Liver (tissue), 9 donors: ENCODE data around the gene HID1. TPM values are rescaled to one million over a fixed set of nuclear protein-coding genes. Genes with fewer than 3 reads are reported as not detected.
"Not testable (repeated sequence)": the region's sequence is repeated elsewhere in the genome, so short reads cannot be mapped to it uniquely, and the experiment has no call there.

ENCODE experiments used
- DNase-seq: peaks from one replicate; pipeline ENCODE4 v3.0.0-alpha.2; 2017; ENCODE audit warnings: low spot score
- H3K27ac ChIP-seq, 2 donors: one replicate each; pipeline ENCODE4 v1.7.0; 2013; ENCODE audit warnings: inconsistent platforms in 2 of 2, low read length in 2 of 2, control low read depth in 1 of 2, low read depth in 1 of 2, mild to moderate bottlenecking in 1 of 2
- H3K27me3 ChIP-seq, 4 donors: one replicate each; pipeline versions ENCODE4 v1.6.1 to v1.7.0; 2013; ENCODE audit warnings: low read length in 3 of 4, inconsistent platforms in 1 of 4, mild to moderate bottlenecking in 1 of 4, moderate library complexity in 1 of 4; ENCODE audit not compliant: control insufficient read depth in 4 of 4, insufficient read depth in 4 of 4
- H3K36me3 ChIP-seq, 4 donors: one replicate each; pipeline versions ENCODE4 v1.6.1 to v1.7.0; 2013; ENCODE audit warnings: low read length in 3 of 4, mild to moderate bottlenecking in 3 of 4, low read depth in 1 of 4, moderate library complexity in 1 of 4; ENCODE audit not compliant: control insufficient read depth in 4 of 4, insufficient read depth in 3 of 4
- H3K4me1 ChIP-seq, 4 donors: one replicate each; pipeline versions ENCODE4 v1.6.1 to v1.7.0; 2013; ENCODE audit warnings: low read length in 3 of 4, mild to moderate bottlenecking in 3 of 4, moderate library complexity in 1 of 4; ENCODE audit not compliant: control insufficient read depth in 4 of 4, insufficient read depth in 4 of 4
- H3K4me3 ChIP-seq, 3 donors: one replicate each; pipeline versions ENCODE4 v1.6.1 to v1.7.0; 2013; ENCODE audit warnings: low read length in 3 of 3, control low read depth in 1 of 3, low read depth in 1 of 3, mild to moderate bottlenecking in 1 of 3
- H3K9ac ChIP-seq, 2 donors: one replicate each; pipeline ENCODE4 v1.7.0; 2013; ENCODE audit warnings: low read length in 2 of 2, mild to moderate bottlenecking in 2 of 2, moderate library complexity in 2 of 2, control low read depth in 1 of 2, low read depth in 1 of 2
- H3K9me3 ChIP-seq, 4 donors: one replicate each; pipeline versions ENCODE4 v1.6.1 to v1.7.0; 2013; ENCODE audit warnings: low read length in 3 of 4; ENCODE audit not compliant: control insufficient read depth in 4 of 4
- GABPA ChIP-seq, 2 donors: IDR thresholded peaks in 1 of 2; conservative IDR thresholded peaks in 1 of 2; 2 replicates each; pipeline ENCODE4 v1.6.1; 2016; ENCODE audit warnings: antibody characterized with exemption in 2 of 2, mild to moderate bottlenecking in 1 of 2, moderate library complexity in 1 of 2
- HNF4A ChIP-seq, 2 donors: conservative IDR thresholded peaks; 2 replicates each; pipeline ENCODE4 v1.6.1; 2016; ENCODE audit warnings: antibody characterized with exemption in 2 of 2, mild to moderate bottlenecking in 2 of 2
- JUND ChIP-seq, 2 donors: IDR thresholded peaks; 2 replicates each; pipeline ENCODE4 v1.6.1; 2016; ENCODE audit warnings: antibody characterized with exemption in 2 of 2
- YY1 ChIP-seq: IDR thresholded peaks from 2 replicates; pipeline ENCODE4 v1.6.1; 2016; ENCODE audit warnings: antibody characterized with exemption, mild to moderate bottlenecking
- WGBS: extraction: QIAGEN DNeasy Blood & Tissue Kit; methylation state at CpG from one replicate; pipeline ENCODE4 v1.1.7; 2013; 5-methylcytosine and 5-hydroxymethylcytosine counted together
- polyA plus RNA-seq, 2 donors: library from polyadenylated mRNA; stranded (reverse) in 1 of 2; unstranded in 1 of 2; fragments of 200-250 nt in 1 of 2; fragments of >200 nt in 1 of 2; fragmentation: Nextera tagmentation in 1 of 2; extraction: Ambion mirVana in 1 of 2; gene quantifications; one replicate each; pipeline versions ENCODE4 v1.2.1 to v1.2.3, GENCODE V29; 2013 to 2015
- total RNA-seq, 2 donors: library from RNA; depleted of rRNA; stranded (reverse); fragments of >200 nt; gene quantifications; one replicate each; pipeline ENCODE4 v1.2.3, GENCODE V29; 2014
- TF ChIP-seq, protein P1 (sequence below): IDR thresholded peaks from 2 replicates; pipeline ENCODE4 v1.6.1; 2016; ENCODE audit warnings: antibody characterized with exemption
- TF ChIP-seq, protein P2 (sequence below): IDR thresholded peaks from 2 replicates; pipeline ENCODE4 v1.6.1; 2016; ENCODE audit warnings: antibody characterized with exemption
- donor health status: healthy.
- donor health status: healthy.
- donor health status: healthy.
- donor health status: healthy.
- donor health status: healthy.

The HID1 gene
- total and polyA plus RNA-seq, 4 donors: 2.7 to 6.2 (median 3.7) TPM

- TF ChIP-seq, protein P1, sequence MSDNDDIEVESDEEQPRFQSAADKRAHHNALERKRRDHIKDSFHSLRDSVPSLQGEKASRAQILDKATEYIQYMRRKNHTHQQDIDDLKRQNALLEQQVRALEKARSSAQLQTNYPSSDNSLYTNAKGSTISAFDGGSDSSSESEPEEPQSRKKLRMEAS: no peak
These were observed 55.1 kb downstream of the HID1 start (continued) for GRCh38 chr17:74917430-74917829.

DNA sequence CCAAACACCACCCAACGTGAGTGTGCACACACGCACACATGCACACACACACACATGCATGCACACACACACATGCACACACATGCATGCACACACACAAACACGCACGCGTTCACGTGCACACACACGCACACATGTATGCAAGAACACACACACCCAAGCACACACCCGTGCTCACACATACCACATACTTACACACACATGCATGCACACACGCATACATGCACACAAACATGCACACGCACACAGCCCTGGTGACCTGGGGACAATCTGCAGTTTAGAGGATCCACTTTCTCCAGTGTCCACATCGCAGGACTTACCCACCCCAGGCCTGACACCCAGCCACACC, 55.7 kb downstream of the HID1 start:
- Histone ChIP-seq H3K9me3 (no peaks in the 10 kb centered on the region), H3K9ac (no peak overlapping the region), H3K36me3 (no peaks in the 10 kb centered on the region), H3K27me3 (peaks cover 0 to 2% (median 0%) of the 10 kb centered on the region in 4 donors), H3K4me3 (no peak overlapping the region), H3K27ac (no peak overlapping the region), H3K4me1 (no peaks in the 10 kb centered on the region)
- TF ChIP-seq HNF4A (conservative IDR thresholded peaks at IDR 0.05) (no peak), GABPA (IDR thresholded peaks at IDR 0.05 in 1 of 2, conservative IDR thresholded peaks at IDR 0.05 in 1 of 2) (no peak)
- WGBS: 92% methylated on average over 11 of the region's 11 CpGs
- DNase-seq: no peak

GRCh38 chr17:74916136-74916850, 56.3 kb downstream of the HID1 start:
- no peaks in the 10 kb centered on the region for H3K9me3 ChIP-seq
- peaks cover 0 to 2% (median 0%) of the 10 kb centered on the region in 4 donors for H3K27me3 ChIP-seq
- H3K9ac ChIP-seq: no peak overlapping the region
- no peak for DNase-seq
- H3K4me1 ChIP-seq: no peaks in the 10 kb centered on the region
- no peak overlapping the region for H3K4me3 ChIP-seq
- TF ChIP-seq JUND (IDR thresholded peaks at IDR 0.05) (no peak), YY1 (no peak)
- TF ChIP-seq, protein P2, sequence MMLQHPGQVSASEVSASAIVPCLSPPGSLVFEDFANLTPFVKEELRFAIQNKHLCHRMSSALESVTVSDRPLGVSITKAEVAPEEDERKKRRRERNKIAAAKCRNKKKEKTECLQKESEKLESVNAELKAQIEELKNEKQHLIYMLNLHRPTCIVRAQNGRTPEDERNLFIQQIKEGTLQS: no peak
- no peak overlapping the region for H3K27ac ChIP-seq
- WGBS: 88% methylated on average over 13 of the region's 13 CpGs
- no peaks in the 10 kb centered on the region for H3K36me3 ChIP-seq

- WGBS: 68% methylated on average over 8 of the region's 8 CpGs
- DNase-seq, H3K9ac ChIP-seq, H3K27me3 ChIP-seq, H3K27ac ChIP-seq, H3K9me3 ChIP-seq, H3K4me1 ChIP-seq, H3K36me3 ChIP-seq, H3K4me3 ChIP-seq: not testable (repeated sequence)
These were observed 61.1 kb downstream of the HID1 start for GRCh38 chr17:74911423-74911822.

DNA sequence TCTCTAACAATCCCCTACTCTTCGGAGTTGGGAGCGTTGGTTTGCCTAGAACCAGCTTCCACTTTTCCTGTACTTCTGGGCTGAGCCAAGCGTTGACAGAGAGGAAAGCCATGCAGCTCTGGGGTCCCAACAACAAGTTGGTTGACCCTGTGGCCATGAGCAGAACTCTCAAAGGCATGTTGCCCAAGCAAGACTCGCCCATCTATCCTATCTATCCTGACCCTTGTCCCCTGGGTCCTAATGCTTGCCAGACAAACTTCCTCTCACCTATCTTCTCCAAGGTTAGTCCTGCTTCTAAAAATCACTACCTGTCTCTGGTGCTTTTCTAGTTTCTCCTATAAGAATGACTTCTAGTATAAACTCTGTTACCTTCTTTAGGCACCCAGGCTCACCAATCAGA, 63.5 kb downstream of the HID1 start:
- H3K9me3 ChIP-seq, H3K36me3 ChIP-seq, H3K4me3 ChIP-seq, DNase-seq, H3K4me1 ChIP-seq, H3K27ac ChIP-seq, H3K27me3 ChIP-seq, H3K9ac ChIP-seq: not testable (repeated sequence)
- WGBS: 69% methylated on average over 4 of the region's 4 CpGs
